Astrocyte of the cerebellum (primary cell): ENCODE results near the gene DLG2.
"Not testable (repeated sequence)": the region's sequence is repeated elsewhere in the genome, so short reads cannot be mapped to it uniquely, and the experiment has no call there.

Experiments
- DNase-seq: peaks from one replicate; pipeline ENCODE4 v3.0.0-alpha.2; 2011; ENCODE audit warnings: low read depth
- H3K4me3 ChIP-seq: 2 replicates; pipeline ENCODE4 v1.5.1; 2011; ENCODE audit warnings: mild to moderate bottlenecking, low read depth, low read length, moderate library complexity
- in situ Hi-C: cut with HindIII; loops from 2 replicates; pipeline ENCODE4 v1.10.0; 2017; ENCODE audit warnings: low sequenced_read_pairs
- TF ChIP-seq, protein P1 (sequence below): IDR thresholded peaks from 2 replicates; pipeline ENCODE4 v1.5.1; 2012; ENCODE audit warnings: low read length, low read depth, moderate library complexity, mild to moderate bottlenecking; ENCODE audit errors: missing control alignments

DLG2 gene

GRCh38 chr11:85232559-85232958 lies 394.6 kb downstream of the DLG2 start:
- TF ChIP-seq, protein P1, sequence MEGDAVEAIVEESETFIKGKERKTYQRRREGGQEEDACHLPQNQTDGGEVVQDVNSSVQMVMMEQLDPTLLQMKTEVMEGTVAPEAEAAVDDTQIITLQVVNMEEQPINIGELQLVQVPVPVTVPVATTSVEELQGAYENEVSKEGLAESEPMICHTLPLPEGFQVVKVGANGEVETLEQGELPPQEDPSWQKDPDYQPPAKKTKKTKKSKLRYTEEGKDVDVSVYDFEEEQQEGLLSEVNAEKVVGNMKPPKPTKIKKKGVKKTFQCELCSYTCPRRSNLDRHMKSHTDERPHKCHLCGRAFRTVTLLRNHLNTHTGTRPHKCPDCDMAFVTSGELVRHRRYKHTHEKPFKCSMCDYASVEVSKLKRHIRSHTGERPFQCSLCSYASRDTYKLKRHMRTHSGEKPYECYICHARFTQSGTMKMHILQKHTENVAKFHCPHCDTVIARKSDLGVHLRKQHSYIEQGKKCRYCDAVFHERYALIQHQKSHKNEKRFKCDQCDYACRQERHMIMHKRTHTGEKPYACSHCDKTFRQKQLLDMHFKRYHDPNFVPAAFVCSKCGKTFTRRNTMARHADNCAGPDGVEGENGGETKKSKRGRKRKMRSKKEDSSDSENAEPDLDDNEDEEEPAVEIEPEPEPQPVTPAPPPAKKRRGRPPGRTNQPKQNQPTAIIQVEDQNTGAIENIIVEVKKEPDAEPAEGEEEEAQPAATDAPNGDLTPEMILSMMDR = no peak
- in situ Hi-C loops = no loop called here
- no peak for DNase-seq
- H3K4me3 ChIP-seq = no peak overlapping the region

DNA sequence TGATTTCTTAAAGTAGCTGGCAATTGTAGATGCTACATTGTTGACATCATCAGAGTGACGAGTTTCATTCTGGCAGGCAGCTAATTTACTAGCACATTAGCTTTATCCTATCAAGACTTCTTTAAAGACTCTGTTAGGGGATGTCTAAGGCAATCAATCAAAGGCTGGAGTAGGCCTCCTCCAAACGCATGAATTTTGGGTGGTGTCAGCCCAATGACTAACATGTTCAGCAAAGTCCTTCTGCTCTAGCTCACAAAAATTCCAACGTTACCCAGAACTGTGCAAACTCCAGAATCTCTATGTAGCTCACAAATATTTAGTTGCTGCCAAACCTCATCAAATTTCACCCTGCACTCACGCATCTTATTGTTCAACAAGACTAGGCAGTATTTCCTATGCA lies 395.6 kb downstream of the DLG2 start:
- H3K4me3 ChIP-seq = no peak overlapping the region
- no peak for DNase-seq
- TF ChIP-seq, protein P1 = no peak
- in situ Hi-C loops = no loop called here

DNA sequence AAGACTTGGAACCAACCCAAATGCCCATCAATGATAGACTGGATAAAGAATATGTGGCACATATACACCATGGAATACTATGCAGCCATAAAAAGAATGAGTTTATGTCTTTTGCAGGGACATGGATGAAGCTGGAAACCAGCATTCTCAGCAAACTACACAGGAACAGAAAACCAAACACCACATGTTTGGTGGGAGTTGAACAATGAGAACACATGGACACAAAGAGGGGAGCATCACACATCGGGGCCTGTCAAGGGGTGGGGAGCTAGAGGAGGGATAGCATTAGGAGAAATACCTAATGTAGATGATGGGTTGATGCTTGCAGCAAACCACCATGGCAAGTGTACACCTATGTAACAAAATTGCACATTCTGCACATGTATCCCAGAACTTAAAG lies 397.4 kb downstream of the DLG2 start:
- H3K4me3 ChIP-seq, DNase-seq, in situ Hi-C loops: not testable (repeated sequence)

DNA sequence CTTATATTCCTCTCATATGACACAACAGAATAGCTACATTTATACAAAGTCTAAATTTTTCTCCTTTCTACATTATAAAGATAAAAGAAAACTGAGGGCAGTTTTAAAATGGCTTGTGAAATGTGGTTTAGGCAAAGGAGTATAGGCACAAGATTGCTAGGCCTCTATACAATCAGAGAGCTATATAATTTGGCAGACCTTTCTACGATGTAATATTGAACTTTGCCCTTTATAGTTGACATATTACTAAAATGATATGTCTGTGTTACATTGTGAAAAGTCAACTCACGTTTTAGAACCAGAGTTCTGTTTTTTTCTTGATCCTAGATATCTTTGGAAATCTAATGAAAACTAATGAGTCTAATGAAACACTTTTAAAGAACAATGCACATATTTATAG lies 430.2 kb downstream of the DLG2 start:
- TF ChIP-seq, protein P1 = no peak
- DNase-seq = no peak

GRCh38 chr11:85195934-85196333 lies 431.2 kb downstream of the DLG2 start:
- DNase-seq = no peak
- TF ChIP-seq, protein P1 = no peak
- H3K4me3 ChIP-seq = no peak overlapping the region
- in situ Hi-C loops = no loop called here

More for the DNA sequence above, 430.2 kb downstream of the DLG2 start:
- in situ Hi-C loops = no loop called here
- no peak overlapping the region for H3K4me3 ChIP-seq

DNA sequence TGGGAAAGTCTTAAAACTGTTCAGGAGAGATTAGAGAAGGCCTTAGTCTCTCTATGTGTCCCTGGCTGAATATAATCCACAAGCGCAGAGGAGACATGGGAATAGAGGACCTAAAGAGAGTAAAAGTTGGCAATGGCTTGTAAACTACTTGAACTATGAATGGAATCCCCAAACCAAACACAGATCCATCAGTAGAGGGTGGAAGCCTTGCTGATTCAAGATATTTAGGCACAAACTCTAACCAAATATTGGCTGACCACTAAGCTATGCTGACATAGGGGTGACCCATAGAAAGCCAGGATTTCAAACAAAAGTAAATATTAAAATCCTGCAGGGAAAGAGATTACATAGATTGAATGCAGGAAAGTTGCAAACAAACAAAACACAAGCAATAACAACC lies 439.2 kb downstream of the DLG2 start:
- TF ChIP-seq, protein P1 = no peak
- in situ Hi-C loops = no loop called here
- no peak for DNase-seq
- no peak overlapping the region for H3K4me3 ChIP-seq

GRCh38 chr11:85184721-85185120 lies 442.4 kb downstream of the DLG2 start:
- in situ Hi-C loops = no loop called here
- no peak for DNase-seq
- TF ChIP-seq, protein P1 = no peak
- no peak overlapping the region for H3K4me3 ChIP-seq
